HG02970 (cell line): Measurements from ENCODE around the gene DOK6.
"Not testable (repeated sequence)": the region's sequence is repeated elsewhere in the genome, so short reads cannot be mapped to it uniquely, and the experiment has no call there.

Source experiments
- ATAC-seq: cut with Tn5 transposase; IDR thresholded peaks from one replicate; pipeline ENCODE4 v1.9.1; 2021; ENCODE audit warnings: mild to moderate bottlenecking, moderate library complexity, moderate number of reproducible peaks; ENCODE audit not compliant: unreplicated experiment, low FRiP score

The DOK6 gene

DNA sequence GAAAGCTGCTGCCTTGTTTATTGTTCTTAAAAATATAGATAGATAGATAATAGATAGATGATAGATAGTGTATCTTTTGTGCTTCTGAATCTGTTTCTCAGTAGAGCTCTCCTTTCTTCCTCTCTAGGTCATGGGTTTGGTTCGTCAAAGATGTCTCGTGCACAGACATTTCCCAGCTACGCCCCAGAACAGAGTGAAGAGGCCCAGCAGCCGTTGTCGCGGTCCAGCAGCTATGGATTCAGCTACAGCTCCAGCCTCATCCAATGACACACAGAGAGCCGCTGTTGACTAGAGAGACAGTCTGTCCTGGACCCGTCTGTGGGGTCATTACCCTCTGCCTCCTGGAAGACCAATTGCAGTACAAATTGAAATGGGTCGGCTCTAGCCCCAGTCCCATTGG lies 440.4 kb downstream of the DOK6 start:
- ATAC-seq, result no peak

DNA sequence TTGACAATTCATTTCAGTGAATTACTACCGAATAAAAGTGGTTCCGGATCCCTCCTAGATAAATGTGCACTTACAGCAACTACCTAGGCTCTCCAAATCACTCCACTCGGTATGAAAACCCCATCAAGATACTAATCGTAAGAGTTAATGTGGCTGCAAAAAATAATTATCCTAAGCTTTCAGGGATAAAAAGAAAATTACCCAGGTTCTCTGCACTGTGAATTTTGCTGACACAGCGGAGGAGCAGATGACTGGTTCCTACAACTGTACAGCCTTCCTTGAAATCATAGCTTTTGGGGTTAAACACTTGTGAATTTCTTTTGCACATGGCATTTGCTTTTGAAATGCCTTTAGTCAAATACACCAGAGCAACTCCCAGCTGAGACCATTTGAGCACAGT lies 442.3 kb downstream of the DOK6 start:
- no peak for ATAC-seq

DNA sequence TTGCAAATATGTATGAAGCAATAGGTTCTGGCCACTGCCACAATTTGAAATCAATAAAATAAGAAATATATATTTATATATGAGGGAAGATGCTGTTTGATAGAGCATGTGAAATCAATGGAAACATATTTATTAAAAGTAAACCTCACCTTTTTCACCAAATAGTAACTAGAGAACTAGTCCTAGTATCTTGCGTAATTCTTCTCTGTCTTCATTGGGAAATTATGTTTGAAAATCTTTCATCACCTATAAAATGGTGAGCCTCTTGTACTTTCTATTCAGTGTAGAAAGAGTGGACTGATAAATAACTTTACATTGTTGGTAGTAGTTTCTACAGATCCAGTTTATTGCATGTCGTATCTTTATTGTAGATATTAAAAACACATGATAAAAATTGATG lies 444.0 kb downstream of the DOK6 start:
- ATAC-seq, result no peak

DNA sequence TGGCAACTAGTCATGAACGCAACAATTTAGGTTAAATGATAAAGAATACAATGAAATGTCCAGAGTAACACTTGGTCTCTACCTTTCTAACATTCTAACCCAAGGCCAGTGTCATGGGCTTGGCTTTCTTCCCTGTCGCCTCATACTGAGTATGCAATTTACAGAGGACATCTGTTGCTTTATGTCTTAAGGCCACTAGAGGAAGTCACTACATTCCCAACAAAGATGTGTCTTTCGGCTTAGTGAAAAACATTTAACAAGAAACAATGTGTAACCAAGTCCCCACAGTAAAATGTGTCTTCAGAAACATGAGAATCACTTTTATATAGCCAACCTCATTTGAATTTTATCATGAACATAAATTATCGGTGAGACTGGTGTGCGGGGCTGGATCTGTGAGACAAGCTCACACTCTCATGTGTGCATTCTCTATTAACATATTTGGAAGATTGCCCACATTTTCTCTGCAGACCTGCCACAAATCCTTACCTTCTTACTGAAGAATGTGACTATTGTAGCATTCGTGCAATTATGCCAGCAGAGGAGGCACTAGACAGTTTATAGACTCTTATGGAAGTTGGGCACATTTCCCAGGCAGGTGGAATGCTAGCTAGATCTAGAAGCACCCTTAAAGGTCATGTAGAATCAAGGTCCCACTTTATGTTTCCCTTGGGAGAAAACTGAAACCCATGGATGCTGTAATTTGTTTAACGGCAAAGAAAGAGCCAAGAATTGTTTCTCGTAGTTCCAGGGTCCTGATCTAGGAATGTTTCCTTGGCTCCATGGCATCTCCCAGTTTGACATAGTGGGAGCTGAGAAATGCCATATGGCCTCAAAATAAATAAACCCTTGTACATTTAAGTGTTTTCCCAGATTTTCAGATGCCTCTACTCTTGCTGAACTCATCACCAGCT lies 445.2 kb downstream of the DOK6 start:
- ATAC-seq, result no peak

DNA sequence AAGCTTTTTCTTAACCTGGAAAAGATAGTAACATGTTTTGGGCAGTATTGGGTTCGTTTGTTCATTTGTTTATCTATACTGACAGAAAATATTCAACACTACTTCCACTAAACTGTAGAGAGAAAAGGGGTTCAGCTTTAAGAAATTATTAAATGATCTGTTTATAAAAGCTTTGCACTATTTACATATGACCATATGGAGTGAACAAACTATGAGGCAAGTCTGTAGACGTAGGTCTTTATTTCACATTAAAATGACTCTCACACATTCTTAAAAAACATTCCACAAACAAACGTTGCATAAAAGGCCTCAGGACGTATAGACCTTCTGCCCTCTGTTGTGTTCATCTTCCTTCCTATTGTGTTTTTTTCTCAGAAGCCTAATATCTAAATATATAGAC lies 452.4 kb downstream of the DOK6 start:
- ATAC-seq, result no peak

DNA sequence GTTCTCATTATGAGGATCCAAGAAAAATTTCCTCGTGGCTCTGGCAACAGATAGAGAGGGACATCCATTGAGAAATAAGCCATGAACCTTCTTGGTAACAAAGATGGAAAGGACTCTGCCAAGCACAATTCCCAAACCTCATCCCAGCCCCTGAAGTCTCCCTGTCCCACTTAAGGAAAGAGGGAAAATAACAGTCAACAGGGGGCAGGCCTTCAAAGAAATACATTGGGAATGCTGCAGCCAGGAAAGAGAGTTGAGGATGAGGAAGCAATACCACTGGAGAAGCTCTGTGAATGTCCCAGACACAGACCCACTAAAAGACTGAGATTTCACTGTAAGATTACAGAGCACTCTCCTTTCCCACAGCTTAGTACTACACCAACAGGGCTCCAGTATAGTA lies 453.8 kb downstream of the DOK6 start:
- no peak for ATAC-seq

DNA sequence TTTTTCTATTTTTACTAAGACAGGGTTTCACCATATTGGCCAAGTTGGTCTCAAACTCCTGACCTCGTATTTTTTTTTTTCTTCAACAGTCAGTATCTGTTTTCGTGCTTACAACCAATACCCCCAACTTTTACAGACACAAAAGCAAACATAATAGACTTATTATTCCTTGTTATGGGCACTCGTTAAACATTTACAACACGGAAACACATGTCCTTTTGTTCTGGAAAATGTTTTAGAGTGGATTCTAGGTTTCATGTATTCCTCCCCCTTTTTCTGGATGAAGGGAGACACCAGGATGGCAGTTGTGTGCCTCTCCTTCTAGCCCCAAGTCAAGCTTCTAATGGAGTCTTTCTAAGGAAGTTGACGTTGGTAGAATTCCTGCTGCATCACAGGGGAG lies 458.2 kb downstream of the DOK6 start:
- ATAC-seq, result no peak

DNA sequence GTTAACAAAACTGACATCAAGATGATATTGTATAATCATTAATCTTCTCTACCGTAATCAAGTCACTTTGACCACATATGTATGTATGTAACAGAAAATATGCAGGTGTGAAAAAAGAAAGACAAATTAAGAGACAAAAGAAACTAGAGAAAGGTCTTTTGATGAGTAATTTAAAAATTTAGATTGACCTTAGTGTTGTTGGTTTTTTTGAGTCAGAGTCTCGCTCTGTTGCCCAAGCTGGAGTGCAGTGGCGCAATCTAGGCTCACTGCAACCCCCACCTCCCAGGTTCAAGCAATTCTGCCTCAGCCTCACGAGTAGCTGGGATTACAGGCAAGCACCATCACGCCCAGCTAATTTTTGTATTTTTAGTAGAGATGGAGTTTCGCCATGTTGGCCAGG lies 464.1 kb downstream of the DOK6 start:
- ATAC-seq, result not testable (repeated sequence)

DNA sequence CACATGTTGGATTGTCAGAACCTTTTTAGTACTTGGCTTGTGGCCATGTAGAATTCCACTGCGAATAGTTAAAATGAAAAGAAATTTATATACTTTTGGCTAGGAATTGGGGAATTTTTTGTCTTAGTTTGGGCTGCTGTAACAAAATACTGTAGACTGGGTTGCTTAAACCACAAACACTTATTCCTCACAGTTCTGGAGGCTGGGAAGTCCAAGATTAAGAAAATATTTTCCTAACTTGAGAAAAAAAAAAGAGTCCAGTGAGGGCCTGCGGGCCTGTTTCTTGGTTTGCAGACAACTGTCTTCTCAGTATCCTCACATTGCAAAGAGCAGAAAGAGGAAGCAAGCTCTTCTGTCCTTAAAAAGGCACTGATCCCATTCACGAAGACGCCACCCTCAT lies 465.1 kb downstream of the DOK6 start:
- no peak for ATAC-seq

DNA sequence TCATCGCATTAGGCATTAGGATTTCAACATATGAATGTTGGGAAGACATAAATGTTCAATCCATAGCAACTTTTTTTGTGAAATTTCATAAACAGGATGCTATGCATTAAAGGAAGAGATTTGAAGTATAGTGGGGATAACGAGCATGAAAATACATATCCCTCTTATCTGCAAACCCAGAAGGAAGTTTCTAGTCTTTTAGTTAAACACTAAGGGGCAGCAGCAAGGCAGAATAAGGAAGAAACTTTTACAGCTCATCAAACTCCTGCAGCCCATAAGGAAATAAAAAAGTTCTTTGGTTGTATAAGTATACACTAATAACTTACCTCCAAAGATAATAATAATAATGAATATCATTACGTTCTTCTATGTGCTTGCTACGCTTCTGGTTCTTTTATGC lies 465.5 kb downstream of the DOK6 start:
- ATAC-seq, result no peak

DNA sequence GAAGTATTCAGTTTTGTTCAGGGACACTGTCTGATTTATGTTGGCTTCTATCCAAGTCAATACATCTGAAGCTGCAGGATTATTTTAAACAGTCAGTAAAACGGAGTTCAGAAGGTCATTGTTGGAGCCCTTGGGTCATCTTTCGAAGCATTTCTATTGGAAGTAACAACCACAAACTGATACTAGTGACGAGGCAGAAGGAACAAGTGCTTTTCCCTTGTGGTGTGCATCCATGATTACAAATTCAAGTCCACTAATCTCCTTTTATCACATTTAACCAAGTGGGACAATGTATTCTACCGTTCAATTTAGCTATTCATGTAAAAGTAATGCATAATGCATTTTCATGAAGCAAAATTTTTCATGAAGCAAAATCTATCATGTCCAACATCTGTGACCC lies 470.0 kb downstream of the DOK6 start:
- ATAC-seq, result no peak

DNA sequence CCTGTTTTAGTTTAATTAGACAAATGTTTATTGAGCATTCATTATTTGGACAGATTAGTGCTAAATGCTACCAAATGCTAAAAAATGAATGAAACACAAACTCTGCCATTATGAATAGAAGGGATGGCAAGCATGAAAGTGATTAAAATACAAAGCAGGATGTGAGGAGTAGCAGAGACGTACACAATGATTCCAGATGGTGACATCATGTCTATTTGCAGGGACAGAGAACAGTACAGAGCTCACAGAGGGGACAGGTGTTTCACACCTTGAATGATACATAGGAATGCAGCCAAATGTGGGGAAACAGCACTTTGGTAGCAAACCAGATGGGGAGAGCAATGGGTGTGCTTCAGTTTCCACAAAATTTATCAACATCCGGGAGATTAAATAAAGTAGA lies 470.7 kb downstream of the DOK6 start:
- ATAC-seq, result no peak

DNA sequence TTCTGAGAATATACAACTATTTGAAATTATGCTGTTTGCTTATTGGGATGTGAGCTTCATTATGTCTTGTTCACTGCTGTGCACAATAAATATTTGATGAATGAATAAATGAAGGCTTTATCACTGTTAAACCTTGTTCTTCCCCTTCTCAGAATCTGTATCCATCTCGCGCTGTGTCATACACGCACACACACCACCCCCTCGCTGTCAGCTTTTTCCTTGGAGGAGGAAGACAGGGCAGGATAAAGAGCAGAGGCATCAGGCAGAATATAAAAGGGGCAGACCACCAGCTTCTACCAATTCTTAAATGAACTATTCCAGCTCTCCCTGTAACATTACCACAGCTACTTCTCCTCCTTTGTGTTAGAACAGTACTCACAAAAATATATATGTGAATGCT lies 472.0 kb downstream of the DOK6 start:
- no peak for ATAC-seq

DNA sequence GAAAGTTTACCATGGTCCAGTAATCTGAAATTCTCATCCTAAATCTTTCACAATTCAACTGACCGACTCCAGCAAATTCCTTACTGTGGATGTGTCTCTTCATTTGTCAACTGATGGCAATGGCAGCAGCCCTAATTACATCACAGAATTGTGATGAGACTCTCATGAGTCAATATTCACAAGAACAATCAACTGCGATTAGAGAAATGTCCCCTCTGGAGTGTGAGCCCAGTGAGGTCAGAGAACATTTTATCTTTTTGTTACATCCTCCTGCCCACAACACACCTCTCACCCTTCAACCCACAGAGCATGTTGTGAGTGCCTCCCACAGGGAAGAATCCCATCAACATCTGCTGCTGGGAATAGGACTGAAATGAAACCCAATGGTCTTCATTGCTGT lies 473.4 kb downstream of the DOK6 start:
- ATAC-seq, result no peak

DNA sequence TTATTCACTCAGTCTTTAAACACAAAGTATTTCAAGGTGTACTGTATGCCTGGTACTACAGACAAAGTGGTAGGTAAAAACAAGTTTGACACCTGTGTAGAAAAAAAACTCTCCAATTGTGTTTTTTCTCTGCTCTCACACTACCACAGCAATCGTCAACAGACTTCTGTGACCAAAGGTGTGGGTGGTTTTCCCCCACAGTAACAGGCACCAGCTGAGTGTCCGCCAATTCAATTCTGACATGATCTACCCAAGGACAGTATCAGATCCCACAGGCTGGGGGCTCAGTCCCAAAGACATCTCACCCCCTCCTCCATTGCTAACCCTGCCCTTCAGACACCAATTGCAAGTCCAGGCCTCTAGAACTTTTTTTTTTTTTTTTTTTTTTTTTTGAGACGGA lies 475.8 kb downstream of the DOK6 start:
- no peak for ATAC-seq

DNA sequence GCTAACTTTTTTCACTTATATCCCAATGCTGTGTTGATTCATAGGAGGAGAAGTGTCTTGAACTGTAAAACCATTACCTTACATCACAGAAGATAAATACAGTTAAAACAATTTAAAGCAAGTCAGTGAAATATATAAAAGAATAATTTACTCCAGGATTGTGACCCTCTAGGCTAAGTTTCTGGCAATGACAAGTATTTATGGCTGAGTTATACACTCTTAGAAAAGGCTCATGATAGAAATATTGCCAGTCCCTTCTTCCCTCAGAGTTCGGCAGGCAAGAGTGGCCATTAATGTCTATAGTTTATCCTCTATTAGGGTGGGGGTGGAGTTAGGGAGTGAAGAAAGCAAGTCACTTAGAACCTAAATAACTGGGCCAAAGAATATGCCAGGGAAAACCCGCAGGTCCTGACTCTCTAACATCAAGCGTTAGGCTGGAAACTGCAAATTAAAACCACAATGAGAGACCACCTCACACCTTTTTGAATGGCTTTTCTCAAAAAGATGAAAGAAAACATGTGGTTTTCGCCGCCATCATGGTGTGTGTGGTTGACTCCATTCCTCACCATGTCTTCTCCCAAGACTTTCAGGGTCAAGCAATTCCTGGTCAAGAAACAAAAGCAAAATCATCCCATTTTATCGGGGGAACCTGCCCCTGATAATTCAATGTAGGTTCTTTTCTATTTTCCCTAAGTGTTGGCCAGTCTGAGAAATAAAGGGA lies 477.7 kb downstream of the DOK6 start:
- ATAC-seq, result no peak

DNA sequence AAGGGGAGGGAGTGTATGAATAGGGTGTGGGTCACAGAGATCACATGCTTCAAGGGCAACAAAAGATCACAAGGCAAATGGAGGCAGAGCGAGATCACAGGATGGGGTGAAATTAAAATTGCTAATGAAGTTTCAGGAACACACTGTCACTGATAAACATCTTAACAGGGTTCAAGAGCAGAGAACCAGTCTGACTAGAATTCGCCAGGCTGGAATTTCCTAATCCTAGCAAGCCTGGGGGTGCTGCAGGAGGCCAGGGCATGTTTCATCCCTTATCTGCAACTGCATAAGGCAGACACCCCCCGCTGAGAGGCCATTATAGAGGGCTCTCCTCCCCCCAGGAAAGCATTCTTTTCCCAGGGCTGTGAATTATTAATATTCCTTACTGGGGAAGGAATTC lies 478.4 kb downstream of the DOK6 start:
- ATAC-seq, result not testable (repeated sequence)

DNA sequence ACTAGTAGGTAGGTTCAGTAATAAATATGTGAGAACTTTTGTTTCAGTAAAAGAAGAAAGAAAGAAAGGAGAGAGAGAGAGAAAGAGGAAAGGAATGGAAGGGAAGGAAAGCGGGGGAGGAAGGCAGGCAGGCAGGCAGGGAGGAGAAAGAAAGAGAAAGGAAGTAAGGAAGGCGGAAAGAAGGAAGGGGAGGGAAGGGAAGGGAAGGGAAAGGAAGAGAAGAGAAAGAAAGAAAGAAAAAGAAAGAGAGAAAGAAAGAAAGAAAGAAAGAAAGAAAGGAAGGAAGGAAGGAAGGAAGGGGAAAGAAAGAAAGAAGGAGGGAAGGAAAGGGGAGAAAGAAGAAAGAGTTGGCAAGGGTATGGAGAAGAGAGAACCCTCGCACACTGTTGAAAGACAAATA lies 479.4 kb downstream of the DOK6 start:
- ATAC-seq, result no peak

DNA sequence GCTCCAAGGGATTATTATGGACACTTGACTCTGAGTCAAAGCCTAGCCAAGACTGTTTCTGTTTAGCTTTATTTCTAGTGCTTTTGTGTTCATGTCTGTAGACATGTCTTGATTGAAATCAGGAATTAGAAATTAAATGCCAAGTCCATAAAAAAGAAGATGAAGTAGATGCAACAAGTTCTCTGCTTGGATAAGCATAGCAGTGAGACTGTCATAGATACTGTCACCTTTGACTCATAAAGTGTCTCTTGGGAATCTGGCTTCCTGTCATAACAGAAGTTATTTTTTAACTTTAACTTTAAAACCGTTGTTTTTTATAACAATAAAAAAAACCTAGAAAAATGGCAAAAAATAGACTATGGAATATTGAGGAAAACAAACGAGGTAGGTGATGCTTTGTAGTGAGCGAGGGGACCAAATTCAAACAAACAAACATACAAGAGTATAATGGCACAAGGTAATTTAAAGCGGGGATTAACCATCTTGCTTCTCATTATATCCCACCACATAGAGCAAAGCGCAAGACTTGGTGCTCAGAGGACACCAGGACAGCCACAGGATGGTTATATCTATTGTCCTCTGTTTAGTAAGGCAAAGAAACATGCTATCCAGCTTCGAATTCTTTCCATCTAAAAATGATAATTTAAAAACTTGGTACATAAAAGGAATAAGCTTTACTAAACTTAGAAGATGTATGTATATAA lies 482.4 kb downstream of the DOK6 start:
- peak; percentile 31 for ATAC-seq

DNA sequence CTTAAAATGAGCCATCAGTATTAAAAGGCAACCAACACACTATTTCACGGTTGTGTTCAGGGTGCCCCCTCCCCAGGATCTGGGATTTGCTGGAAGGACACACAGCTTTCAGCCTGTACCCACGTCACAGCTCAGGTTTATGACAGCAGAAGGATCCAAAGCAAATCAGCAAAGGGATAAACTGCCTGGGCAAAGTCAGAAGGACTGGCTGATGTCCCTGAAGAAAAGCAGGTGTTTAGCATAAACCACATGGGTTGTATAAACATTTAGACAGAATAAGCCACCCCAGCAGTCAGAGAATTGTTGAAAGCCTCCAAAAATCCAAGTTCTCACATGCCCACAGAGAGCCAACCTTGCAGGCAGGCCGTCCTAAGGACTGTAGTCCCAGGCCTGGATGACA lies 483.1 kb downstream of the DOK6 start:
- no peak for ATAC-seq

DNA sequence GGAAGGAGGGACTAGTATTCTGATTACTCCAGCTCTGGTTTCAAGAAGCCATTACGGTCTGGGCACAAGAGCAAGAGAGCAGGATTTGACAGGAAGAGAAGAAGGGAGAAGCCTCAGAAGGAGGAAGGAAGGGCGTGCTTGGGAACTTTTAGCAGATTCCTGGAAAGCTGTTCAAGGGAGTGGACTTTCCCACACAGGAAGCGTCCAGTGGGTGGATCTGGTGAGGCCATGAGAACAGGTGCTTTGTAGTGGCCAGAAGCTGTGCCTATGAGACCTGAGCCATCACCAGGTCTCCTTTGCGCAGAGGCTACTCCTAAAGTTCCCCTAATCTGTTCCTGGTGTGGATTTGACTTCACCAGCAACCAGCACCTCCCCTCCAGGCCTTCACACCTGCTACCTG lies 484.7 kb downstream of the DOK6 start:
- no peak for ATAC-seq
